NCI-H187 treated with DMSO at 0.1 percent for 48 hours (cell line): ENCODE measurements around the gene CACNA2D3.
A peak's percentile ranks its signal among the peaks of the same experiment; 100 is the strongest.

Source experiments
- DNase-seq: peaks from one replicate; lab custom pipeline; 2025; lab: John Stamatoyannopoulos, UW

CACNA2D3 gene

DNA sequence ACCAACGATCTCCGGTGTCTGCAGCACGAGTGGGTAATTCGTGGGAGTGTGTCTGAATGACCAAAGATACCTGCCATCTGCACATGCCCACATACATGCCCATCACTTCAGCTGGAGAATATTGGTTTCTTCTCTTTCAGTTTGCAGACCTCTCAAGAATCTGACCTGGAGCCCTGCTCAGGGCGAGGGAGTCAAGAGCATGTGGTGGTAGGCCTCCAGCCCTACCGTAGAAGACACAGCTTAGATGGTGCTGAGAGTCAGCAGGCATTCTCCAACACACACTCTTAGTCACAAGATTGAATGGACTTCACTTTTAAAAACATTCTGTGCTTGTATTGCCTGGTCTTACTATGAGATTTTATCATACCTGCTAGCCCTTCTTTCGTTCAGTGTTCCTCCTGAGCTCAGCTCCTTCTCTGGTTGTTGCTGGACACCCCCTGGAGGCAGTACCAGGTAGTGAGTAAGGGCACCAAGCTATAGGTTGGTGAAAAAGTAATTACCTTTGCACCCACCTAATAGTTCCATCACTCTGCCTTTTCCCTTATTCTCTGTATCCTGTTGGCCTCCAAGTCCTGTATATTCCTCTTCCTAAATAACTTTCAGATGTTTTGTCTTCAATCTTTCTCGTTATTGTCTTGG is 252.0 kb downstream of the CACNA2D3 start:
- DNase-seq = no peak

DNA sequence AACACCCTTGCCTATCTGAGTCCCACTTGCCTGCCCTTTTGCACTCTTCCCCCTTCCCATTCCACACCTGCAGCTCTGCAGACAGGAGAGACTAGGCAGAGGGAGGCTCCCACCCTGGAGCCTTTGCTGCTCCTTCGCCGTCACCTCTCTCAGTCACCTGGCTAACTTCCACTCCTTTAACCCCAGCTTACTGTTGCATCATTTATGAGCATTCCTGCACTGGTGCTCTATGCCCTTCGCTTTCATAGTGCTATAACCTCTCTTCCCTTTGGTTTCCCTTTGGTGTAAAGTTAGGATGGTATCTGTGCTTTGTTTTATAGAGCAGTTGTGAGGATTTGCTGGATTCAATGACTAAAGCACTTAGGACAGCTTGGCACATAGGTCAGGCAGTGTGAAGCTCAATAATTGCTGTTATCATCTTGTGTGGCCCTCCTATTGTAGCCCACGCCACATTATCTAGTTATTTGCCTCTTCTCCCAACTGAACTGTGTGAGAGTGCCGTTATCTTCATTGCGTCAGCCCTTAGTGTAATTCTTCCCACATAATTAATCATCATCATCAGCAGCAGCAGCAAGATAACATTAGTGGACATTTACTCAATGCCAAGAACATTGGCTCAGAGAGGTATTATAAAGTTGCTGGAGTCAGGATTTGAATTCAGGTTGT is 253.9 kb downstream of the CACNA2D3 start:
- no peak for DNase-seq

DNA sequence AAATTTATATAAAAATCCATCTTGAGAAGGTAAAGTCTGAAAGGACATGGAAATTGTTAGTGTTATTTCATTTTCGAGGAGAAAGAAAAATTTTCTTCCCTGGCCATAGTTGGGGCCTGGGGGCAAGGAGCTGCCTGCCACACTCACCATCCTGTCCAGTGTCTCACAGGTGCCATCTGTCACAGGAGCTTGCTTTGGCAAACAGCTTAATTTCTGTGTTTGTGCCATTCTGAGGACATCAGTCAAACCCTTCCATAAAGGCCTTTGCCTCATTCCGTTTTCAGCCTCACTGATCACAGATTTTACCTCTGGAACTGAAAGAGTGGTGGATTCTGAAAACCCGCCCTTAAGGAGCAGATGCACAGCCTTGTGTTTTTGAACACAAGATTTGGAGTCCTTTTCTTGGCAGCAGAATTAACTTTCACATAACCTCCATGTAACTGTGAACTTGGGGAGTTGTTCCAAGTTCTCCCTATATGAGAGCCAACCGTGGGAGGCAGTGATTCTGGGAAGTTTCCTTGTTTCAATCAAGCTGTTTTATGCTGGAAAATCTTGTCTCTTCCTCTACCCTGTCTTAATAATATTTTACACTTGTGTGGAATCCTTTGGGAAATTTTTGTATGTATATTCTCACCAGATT is 254.7 kb downstream of the CACNA2D3 start:
- DNase-seq = no peak

DNA sequence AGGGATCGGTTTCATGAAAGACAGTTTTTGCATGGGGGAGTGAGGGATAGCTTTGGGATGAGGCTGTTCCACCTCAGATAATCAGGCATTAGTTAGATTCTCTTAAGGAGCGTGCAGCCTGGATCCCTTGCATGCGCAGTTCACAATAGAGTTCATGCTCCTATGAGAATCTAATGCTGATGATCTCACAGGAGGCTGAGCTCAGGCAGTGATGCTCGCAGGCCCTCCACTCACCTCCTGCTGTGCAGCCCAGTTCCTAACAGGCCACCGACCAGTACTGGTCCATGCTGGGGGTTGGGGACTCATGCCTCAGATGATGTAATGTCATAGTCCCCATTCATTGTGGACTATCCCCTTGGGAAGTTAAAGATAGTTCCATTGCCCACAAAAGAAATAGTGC is 255.8 kb downstream of the CACNA2D3 start:
- DNase-seq = no peak

DNA sequence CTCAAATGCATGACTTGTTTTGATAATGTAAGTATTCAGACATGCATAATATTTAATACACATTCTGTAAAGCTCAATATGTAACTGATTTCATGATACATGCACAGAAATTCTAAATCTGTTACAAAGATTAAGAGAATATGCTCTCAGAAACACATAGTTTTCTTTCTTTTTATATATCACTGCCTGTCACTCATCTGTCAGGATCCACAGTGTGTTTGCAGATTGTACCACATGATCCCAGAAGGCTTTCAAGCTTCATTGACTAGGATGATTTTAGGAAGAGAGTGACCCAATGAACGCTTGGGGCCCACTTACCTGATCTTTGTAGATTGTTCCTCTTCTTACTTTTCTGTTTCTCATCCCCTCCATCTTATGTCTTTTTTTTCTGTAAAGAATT is 261.9 kb downstream of the CACNA2D3 start:
- DNase-seq = no peak

DNA sequence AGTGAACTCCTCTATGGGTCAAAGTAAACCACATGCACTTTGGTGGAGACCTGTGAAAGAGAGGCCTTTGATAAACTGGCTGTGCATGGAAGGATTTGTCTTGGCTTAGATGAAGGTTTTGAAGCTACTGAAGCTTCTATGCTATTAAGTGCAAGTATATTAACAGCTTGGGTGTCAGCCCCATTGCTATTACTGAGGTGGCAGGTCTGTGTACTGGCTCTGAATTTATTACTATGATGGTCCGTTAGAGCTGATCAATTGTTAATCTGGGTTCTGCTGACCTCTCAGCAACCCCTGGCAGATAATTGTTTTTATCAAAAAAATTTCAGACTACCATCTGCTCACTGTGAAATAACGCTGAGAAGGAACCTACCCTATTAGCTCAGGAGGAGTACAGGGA is 268.2 kb downstream of the CACNA2D3 start:
- DNase-seq = no peak

DNA sequence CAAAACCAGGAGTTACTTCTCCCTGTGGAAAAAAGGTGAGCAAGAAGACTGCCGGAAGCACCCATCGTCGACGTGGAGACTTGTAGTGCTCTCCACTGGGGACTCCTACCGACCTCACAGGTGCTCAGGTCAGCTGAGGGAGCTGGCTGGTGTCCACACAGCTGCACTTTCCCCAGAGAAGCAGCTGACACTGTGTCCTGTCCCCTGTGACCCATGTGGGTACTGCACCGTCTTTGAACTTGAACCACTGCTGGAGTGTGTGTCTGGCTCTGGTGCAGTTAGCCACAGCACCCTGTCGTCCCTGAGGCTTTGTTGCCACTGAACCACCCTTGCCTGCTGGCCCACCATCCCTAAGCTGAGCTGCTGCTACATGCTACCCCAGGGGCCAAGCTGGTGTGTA is 270.8 kb downstream of the CACNA2D3 start:
- no peak for DNase-seq

DNA sequence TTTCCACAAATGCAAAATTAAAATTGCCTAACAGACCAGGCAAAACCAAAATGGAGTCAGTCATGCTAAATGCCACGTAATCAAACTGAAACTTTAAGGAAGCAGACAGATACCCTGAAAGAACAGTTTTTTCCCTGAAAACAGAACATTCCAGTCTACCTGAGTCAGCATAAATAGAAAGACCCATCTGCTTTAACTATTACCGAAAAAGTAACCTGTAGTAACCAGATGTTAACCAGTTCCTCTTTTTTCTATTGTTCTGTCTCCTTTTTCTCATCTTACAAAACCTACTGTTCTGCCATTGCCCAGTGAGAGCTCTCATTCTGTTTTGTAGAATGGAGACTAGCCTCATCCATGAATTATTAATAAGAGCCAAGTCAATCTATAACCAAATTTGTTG is 286.0 kb downstream of the CACNA2D3 start:
- DNase-seq = no peak

DNA sequence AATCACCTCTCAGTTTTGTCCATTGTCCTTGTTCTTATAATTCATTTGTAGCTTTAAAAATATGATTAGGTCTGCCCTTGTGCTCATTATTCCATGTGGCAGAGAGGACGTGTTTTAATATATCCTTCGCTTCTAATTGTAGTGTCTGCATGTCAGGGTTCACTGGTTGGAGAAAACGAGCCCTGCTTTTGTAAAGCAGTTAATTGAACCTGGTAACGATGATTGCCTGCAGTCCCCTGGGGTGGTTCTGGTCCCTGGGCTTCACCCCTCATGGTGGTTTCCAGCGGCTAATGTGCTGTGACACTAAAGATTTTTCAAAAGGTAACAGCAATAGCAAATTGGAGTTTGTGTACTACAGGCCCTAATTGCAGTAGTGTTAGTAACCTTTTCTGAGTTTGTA is 299.6 kb downstream of the CACNA2D3 start:
- DNase-seq = no peak

DNA sequence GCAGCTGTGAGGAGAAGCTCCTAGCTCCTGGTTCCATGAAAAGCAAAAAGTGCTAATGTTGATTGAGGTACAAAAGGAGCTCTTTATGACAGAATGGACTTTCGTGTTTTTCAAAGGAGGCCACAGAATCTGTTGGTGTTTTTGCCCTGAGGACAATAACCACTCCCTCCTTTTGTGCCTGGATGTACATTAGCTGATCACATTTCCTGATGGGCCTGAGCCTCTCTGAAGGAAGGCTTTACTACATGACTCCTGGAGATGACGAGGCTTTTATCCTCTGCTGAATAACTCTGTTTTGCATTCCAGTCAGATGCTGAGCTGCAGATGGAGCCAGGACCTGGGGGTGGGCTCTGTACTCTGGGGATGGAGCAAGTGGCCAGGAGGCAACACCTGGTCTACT is 301.9 kb downstream of the CACNA2D3 start:
- DNase-seq = peak; percentile 34

DNA sequence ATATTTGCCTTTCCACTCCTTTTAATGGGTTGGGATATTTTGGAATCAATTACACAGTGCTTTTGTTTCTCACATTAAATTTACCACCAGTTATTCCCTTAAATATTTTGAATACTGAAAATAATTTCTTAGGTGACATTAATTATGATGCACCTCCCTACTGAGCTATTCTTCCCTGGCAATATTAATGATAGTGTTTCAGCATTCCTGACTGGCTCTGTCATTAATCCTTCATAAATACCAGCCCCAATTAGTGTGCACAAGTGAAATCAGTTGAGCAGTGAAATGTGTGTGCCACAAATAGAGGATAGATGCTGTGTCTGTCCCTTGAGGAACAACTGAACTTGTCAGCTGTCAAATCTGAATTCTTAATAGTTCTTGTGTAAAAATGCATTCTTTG is 304.0 kb downstream of the CACNA2D3 start:
- no peak for DNase-seq

DNA sequence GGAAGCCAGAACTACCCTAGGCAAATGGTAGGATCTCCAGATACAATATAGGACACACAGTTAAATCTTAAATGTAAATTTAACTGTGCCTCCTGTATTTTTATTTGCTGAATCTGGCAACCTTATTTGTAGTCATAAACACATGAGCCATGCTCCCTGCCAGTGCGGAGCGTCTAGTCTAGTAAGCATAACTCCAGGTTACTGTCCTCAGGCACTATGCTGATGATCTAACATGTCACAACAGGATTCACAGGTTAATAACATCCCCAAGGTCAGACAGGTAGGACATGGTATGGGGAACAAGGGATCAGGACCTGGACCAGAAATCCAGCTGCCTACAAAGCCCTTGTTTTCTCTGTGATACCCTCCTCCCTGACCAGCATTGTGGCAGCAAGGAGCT is 305.1 kb downstream of the CACNA2D3 start:
- DNase-seq = peak; percentile 59

DNA sequence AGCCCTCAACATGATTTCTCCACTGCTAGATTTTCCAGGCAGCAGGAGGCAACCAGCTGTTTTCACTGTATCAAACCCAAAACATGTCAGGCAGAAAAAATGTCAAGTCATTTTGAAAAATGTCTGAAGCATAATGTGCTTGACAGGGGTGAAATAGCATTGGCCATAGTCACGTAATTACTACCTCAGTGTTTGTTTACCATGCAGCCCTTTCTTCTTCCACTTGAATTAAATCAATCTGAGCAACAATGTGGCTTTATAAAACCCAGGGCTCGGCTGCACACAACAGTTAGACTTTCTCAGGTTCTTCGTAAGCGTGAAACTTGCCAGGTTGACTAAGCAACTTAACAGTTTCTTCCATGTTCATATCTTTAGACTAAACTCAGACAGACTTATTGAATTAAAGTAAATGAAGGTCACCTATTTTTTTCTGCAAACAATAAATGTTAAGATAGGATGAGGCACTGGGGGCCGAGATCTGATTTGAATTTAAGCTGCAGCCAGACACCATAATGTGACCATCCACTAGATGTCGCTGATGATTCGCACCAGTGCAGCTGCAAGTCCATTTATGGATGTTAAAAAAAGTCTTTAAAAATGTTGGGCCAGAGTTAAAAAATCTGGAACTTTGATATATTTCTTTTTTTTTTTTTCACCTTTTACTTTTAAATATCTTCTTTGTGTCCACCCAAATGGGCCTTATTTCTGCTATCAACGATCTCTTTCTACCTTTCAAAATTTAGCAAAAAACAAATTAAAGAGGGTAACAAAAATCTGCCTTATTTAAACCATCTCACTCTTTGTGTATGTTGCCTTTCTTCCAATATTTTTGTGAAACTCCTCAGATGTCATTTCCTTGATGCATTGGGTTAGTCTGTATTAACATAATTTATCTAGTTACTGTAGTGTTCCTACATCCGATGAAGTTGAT is 305.9 kb downstream of the CACNA2D3 start:
- peak; percentile 60 for DNase-seq

DNA sequence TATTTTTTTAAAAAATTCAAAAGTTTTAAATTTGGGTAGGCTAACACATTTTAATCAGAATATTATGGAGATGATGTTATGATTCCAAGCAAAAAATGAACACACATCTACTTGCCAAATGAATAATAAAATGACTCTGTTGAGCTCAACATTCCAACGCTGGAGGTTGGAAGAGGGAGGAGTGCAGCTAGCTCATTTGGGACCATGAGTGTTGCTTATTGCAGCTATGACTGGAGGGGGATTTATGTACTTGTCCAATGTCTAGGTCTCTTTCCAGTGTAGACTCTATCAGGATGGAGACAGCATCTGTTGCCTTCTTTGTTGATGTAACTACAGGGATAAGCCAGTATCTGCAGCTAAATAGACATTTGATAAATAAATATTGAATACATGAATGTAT is 310.6 kb downstream of the CACNA2D3 start:
- DNase-seq = no peak

DNA sequence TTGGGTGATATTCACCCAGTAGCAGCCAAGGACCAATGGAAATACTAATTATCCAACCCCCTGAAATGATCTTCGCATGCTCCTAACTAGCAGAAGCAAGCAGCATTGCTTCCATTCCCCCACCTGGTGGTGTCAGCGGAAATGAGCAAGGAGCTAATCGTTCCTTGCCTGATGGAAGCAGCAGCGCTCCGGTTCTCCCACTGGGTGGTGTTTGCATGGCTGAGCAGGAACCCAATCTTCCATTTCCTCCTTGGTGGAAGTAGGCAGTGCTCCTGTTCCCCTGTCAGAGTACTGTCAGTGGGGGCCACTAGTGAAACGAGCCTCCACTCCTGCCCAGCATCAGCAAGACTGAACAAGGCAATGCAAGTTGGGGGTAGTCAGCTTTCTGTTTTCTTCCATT is 311.5 kb downstream of the CACNA2D3 start:
- DNase-seq = no peak

DNA sequence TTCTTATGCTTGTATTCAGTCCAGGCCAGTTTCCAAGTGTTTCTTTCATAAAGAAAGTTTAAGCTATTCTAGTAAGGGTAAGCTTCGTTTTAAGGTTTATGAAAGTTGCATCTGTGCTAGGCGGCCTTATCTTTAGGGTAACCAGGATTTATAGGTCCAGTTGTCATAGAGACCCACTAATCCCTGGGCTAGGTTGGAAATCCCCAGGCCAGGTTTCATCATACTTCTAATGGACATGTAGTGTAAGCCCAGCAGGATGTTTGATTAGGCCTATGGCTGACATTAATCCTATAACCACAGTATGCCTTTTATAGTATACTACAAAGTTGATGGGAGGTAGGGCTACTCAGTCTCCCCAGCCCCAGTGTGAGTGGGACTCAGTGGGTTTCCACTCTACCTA is 312.4 kb downstream of the CACNA2D3 start:
- DNase-seq = no peak

DNA sequence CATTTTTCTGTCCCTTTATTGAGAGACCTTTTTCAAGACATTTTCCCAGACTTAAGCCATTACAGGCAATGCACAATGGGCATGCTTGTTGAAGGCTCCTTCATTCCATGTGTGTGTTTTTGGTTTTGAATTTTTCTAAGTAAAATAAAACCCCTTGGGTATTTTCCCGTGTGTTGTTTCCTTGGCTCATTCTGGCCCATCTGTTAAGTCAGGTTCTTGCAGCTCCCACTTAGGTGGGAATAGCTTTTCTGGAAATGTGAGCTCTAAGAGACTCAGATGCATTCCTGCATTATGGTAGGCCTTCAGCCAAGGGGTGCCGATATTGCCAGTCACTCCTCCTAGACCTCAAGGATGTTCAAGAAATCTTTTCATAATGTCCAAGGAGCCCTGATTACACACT is 314.9 kb downstream of the CACNA2D3 start:
- DNase-seq = no peak

DNA sequence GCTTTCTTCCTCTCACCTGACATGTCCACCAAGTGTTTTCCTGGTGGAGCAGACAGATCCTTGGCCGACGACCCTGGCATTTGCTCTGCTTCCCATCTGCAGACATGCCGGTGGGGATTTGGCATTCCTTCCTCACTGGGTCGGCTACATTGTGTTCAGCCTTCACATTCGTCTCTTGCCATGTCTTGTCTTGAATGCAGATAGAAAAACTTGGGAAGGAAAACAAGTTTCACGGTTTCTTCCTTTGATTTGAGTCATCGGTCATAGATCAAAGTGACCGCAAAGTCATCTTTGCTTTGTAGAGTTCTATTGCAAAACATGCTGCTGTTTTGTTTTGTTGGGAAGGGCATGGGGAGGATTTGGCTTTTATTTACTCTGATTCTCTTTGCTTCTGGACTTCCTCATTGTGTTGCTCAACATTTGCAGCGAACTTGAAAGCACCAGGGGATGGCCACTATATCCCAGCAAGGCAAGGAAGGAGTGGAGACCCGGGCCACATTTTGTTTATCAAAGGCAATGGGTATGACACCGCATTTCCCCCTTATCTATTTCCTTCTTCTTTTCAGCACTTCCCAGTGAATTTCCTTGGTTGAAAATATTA is 321.3 kb downstream of the CACNA2D3 start:
- no peak for DNase-seq

DNA sequence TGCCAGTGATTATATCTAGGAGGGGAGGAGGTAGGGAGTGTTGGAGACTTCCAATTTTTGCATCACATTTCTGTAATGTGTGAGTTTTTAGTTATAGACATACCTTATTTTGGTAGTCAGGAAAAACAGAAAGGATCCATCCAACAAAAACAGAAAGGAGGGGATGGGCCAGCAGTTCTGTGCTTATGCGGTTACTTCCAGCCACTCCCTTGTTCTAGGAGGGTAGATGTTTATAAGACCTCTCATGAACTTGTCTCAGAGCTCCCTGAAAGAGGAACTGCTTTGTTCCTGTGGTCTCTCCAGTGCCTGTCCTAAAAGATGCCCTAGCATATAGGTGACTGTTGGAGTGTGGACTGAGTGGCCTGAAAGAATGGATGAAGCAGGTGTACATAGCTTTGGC is 323.3 kb downstream of the CACNA2D3 start:
- no peak for DNase-seq

DNA sequence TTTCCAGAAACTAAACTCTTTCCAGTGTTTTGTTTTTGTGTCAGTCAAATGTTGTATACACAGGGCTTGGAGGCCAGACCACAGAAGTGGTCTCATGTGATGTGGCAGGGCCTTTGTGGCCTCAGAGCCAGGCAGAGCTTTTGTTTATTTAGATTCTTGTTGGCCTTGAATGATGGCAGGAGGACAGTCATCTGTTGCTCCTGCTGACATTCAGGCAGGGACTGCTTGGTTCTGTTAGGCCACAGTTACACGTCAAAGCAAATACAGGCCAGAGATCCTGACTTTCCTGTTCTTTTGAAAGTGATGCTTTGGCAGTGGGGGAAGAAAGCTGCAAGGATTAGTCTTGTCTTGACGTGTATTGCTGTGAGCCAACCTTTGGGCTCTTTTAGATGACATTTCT is 325.1 kb downstream of the CACNA2D3 start:
- DNase-seq = no peak

DNA sequence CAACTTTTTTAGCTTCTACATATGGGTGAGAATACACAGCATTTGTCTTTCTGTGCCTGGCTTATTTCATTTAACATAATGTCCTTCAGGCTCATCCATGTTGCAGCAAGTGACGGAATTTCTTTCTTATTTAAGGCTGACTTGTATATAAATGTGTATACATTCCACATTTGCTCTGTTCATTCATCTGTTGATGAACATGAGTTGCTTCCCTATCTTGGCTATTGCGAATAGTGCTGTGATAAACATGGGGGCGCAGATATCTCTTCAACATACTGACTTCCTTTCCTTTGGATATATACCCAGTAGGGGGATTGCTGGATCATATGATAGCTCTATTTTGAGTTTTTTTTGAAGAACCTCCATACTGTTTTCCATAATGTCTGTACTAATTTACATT is 332.5 kb downstream of the CACNA2D3 start:
- no peak for DNase-seq

DNA sequence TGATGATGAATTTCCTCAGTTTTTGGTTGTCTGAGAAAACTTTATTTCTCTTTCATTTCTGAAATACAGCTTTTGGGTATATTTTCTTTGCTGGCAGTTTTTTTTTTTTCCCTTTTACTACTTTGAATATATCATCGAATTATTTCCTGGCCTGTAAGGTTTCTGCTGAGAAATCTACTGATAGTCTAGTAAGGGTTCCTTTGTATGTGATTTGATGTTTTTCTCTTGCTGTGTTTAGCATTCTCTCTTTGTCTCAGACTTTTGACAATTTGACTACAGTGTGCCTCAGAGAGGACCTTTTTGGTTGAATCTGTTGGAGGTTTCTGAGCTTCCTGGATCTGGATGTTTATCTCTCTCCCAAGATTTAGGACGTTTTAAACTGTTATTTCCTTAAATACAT is 336.0 kb downstream of the CACNA2D3 start:
- no peak for DNase-seq
